ENCODE measurements around the gene AP3B1. TPM values are rescaled to one million over a fixed set of nuclear protein-coding genes. Genes with fewer than 3 reads are reported as not detected.

Gene AP3B1
- total RNA-seq, 2 donors from 2014 or later, result 34.5 to 40.6 TPM

Other genes starting within 250 kb of the AP3B1 start
- 10 to 100 TPM; 24.7 to 25.4 TPM for gene SCAMP1, start 65.9 kb upstream of the AP3B1 start, total RNA-seq